Endothelial cell of hepatic sinusoid (primary cell): ENCODE results near the gene NR1D2.
"Not testable (repeated sequence)": the region's sequence is repeated elsewhere in the genome, so short reads cannot be mapped to it uniquely, and the experiment has no call there.

ENCODE experiments used
- in situ Hi-C: cut with HindIII; loops from 2 replicates; pipeline ENCODE4 v1.10.0; 2017; ENCODE audit warnings: low sequenced_read_pairs

The NR1D2 gene

DNA sequence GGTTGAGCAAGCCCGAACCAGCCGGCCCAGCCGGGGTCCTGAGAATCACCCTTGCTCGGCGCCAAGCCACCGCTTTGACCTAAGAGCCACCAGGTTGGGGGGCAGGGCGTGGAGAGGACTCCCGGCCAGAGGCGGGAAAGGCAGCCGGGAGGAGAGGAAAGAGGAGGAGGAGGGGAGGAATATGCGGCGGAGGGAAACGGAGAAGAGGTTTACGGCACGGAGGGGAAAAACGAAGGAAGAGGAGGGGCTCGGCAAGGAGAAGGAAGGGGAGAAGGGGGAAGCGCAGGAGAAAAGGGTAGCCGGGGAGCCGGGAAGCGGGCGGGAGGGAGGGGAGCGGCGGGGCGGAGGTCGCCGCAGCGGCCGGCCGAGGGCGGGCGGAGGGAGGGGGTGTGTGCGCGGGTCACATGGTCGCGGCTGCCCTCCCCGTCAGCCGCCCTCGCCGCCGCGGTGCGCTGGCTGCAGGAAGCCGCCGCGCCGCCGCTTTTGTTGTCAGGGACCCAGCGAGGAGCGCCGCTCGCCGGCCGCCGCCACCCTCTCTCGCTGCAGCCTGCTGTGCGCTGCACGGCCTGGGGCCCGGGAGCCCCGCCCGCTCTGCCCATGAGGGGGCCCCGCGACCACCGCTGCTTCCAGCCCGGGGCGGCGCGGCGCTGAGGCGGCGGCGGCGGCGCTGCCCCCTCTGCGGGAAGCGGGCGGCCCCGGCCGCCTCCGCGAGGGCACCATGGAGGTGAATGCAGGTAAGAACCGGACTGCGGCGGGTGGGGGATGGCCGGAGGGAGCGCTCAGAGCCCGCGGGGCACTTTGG is at the start of gene NR1D2:
Gene NR1D2 (plus strand): TSS at position 426 of the 802 bp plus-strand sequence. CDS start 293 bp downstream, at position 719.
- in situ Hi-C loops = no loop called here

GRCh38 chr3:23900744-23901143 is 44.3 kb upstream of the NR1D2 start:
- in situ Hi-C loops = no loop called here

DNA sequence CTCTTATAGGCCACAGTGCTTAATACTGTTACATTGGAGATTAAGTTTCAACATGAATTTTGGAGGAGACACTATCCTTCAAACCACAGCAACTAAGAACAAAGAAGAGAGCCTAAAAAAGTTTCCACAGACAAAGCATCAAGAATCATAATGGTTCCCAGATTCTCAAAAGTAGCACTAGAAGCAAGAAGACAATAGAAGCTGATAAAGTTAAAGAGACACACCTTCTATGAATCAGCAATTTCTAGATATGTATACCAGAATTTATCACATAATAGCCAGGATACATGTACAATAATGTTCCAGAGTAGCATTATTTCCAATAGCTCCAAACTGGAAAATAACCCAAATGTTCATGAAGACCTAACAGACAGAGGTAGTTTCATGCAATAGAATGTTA is 40.5 kb upstream of the NR1D2 start:
- in situ Hi-C loops = no loop called here

DNA sequence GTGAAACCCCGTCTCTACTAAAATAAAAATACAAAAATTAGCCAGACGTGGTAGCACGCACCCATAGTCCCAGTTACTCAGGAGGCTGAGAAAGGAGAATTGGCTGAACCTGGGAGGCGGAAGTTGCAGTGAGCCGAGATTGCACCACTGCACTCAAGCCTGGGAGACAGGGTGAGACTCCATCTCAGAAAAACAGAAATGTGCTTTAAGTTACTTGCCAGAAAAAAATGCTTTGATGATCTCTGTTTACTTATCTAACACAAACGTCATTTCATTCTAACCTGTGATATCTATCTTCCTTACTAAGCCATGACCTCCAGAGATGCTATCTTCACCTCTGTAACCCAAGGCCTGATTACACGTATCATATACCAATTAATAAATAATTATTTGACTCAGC is 35.7 kb upstream of the NR1D2 start:
- in situ Hi-C loops = no loop called here

DNA sequence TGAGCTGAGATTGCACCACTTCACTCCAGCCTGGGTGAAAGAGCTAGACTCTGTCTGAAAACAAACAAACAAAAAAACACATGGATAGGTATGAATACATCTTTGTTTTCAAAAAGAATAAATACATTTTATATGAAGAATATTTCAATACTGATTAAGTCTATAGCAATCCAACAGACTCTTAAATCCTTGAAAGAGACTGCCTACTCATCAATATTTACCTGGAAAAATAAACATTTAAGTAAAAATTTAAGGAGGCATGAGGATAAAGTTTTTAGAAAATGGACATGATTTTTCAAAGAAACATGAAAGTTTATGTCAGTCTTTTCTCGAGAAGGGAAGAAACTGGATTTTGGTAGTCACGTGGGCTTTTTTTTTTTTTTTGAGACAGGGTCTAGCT is 33.7 kb upstream of the NR1D2 start:
- in situ Hi-C loops = no loop called here

- in situ Hi-C loops = not testable (repeated sequence)
Measured at GRCh38 chr3:23912335-23912734, 32.8 kb upstream of the NR1D2 start.

GRCh38 chr3:23913182-23913581 is 31.9 kb upstream of the NR1D2 start:
- in situ Hi-C loops = no loop called here

GRCh38 chr3:23913873-23914743 is 31.0 kb upstream of the NR1D2 start:
- in situ Hi-C loops = no loop called here

DNA sequence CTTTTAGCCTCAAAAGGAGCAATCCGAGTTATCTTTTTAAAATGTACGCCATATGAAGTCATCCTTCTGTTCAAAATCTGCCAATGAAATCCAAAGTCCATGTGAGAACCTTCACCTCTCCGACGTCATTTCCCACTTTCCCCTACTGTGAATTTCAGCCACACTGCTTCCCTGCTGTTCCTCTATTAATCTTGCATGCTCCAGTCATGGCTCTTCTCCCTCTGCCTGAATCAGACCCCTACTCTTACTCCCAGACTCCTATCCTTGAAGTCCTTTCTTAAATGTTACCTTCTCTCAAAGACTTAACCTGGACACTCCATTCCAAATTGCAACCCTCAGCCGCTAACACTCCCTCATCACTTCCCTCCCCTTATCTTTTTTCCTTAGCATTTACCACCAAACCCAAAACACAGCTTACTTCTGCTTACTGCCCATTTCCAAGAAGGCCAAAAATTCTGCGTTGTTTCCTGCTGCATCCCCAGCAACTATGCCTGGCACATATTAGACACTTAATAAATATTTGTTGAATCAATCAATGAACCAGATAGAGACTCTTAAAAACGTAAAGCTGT is 29.5 kb upstream of the NR1D2 start:
- in situ Hi-C loops = no loop called here

- in situ Hi-C loops = no loop called here
Measured at GRCh38 chr3:23916152-23916885, 28.8 kb upstream of the NR1D2 start.

DNA sequence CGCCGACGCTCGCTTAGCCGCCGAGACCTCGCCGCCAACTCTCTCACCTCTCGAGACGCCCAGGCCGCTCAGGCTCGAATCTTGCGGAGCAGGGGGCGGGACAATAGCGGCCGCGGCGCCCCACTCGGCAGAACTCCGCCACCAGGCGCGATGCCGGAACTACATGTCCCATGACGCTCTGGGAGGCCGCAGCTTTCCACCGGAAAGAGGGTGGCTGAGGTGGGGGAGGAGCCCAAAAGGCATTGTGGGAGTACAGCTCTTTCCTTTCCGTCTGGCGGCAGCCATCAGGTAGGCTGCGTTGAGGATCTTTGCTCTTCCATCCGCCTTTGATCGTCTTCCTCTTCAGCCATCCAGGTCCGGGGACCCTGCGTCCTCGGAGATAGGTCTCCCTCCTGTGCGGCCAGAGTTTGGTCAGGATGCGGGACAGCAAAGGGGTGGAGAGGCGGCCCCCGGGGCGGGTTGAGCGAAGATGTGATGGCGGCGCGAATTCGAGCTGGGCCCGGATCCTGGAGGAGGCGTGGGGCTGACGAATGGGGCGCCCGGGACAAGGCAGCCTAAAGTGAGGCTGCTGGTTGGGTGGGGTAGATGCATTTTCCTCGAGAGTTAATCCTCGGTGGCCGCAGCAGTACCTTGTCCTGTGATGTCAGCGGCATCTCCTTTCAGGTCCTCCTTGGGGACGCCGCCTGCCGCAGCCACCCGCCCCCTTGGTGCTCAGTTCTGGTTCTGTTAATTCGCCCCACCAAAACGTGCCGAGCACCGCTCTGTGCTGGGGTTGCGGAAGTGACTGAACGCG is 28.0 kb upstream of the NR1D2 start, which contains the start of the genes NKIRAS1 and RPL15:
Gene NKIRAS1 (minus strand): TSS at position 105 of the 793 bp plus-strand sequence. CDS start 6,086 bp downstream, outside the sequence.
Gene RPL15 (plus strand): TSS at position 247 of the 793 bp plus-strand sequence. CDS start 728 bp downstream, outside the sequence.
- in situ Hi-C loops = no loop called here

DNA sequence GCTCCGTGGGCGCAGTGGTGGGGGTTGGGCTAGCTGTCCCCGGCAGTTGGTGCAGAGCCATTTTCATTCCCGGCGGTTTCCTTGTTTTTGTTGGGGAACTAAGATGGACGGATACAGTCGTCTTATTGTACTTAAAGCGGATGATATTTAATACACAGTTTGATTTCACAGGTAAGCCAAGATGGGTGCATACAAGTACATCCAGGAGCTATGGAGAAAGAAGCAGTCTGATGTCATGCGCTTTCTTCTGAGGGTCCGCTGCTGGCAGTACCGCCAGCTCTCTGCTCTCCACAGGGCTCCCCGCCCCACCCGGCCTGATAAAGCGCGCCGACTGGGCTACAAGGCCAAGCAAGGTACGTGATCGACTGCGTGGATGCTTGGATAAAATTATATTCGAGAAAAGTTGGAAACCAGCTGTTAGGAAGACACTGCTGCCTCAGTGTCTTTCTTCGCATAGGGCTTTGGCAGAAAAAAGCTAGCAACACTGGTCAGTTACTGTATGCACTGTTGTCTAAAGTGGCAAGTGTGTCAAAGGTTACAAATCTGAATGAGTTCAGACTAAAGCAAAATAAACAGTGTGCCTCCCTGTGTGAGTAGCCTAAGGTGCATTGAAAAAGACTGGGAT is 27.3 kb upstream of the NR1D2 start:
- in situ Hi-C loops = not testable (repeated sequence)

DNA sequence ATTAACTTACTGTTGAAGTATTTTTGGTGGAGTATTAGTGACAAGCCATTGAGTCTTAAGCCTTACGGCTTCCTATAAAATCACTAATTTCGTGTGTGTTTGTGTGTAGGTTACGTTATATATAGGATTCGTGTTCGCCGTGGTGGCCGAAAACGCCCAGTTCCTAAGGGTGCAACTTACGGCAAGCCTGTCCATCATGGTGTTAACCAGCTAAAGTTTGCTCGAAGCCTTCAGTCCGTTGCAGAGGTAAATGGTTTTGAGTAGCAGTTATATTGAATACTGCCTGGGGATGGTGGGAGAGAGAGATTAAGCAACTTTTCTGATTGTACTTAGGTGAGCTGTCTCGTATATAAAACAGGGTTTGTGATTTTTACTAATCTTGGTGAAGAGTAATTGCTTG is 26.8 kb upstream of the NR1D2 start:
- in situ Hi-C loops = not testable (repeated sequence)

DNA sequence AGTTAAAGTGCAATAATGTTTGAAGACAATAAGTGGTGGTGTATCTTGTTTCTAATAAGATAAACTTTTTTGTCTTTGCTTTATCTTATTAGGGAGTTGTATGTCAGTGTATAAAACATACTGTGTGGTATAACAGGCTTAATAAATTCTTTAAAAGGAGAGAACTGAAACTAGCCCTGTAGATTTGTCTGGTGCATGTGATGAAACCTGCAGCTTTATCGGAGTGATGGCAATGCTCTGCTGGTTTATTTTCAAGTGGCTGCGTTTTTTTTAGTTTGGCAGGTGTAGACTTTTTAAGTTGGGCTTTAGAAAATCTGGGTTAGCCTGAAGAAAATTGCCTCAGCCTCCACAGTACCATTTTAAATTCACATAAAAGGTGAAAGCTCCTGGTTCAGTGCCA is 25.5 kb upstream of the NR1D2 start:
- in situ Hi-C loops = no loop called here

GRCh38 chr3:23920151-23920655 is 24.9 kb upstream of the NR1D2 start:
- in situ Hi-C loops = no loop called here

GRCh38 chr3:23921052-23921511 is 24.0 kb upstream of the NR1D2 start:
- in situ Hi-C loops = no loop called here

DNA sequence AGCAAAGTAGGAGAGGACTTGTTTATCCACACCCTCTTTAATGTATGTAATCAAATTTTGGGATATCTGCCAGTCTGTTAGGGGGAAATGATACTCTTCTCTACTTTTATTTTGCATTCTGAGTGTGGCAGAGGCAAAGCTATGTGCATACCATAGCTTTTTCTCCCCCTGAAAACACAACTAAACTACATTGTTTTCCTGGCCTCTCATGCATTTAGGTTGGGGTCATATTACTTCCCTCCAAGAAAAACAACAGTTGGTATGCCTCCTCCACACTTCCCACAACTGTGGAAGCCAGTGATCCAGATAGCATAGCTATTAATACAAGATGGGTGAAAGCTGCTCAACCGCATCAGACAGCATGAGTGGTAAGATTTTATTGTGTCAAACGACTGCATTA is 21.3 kb upstream of the NR1D2 start:
- in situ Hi-C loops = no loop called here

DNA sequence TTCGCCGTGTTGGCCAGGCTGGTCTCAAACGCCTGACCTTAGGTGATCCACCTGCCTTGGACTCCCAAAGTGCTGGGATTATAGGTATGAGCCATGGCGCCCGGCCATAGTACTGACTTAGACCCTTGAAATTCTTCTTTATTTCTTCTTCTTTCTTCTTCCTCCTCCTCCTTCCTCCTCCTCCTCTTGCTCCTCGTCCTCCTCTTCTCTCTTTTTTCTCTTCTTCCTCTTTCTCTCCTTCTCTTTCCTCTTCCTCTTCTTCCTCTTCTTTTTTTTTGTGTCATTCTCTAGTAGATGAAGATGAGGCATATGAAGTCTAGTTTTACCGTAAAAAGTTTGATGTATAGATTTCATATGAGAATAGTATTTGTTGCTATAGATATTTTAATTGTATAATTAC is 18.8 kb upstream of the NR1D2 start:
- in situ Hi-C loops = no loop called here

- in situ Hi-C loops = no loop called here
Measured at GRCh38 chr3:23926736-23927135, 18.4 kb upstream of the NR1D2 start.
